ENCODE measurements around the gene PSMC3. TPM values are rescaled to one million over a fixed set of nuclear protein-coding genes. Genes with fewer than 3 reads are reported as not detected.

PSMC3 gene
- total RNA-seq, 1 experiment from 2014 or later, result 275 TPM

GRCh38 chr11:47436726-47437125, 10.5 kb upstream of the PSMC3 start:
- Histone ChIP-seq H3K36me3 (ENCODE audit: low read depth, low read length) (no peaks in the 10 kb centered on the region), H3K4me3 (ENCODE audit: low read length) (no peak overlapping the region), H3K4me1 (ENCODE audit: insufficient read depth, low read length) (no peaks in the 10 kb centered on the region), H3K9ac (ENCODE audit: low read length) (no peak overlapping the region), H3K4me2 (ENCODE audit: low read length) (no peak overlapping the region), H3K9me3 (ENCODE audit: low read length) (no peaks in the 10 kb centered on the region), H3F3A (ENCODE audit: low read length, unreplicated experiment) (no peaks in the 10 kb centered on the region), H3K9me2 (replicated peaks; ENCODE audit: low read length) (no peaks in the 10 kb centered on the region), H4K20me1 (ENCODE audit: low read length) (no peaks in the 10 kb centered on the region), H3K27ac (ENCODE audit: low read length) (no peak overlapping the region), H3K79me2 (ENCODE audit: low read length) (no peaks in the 10 kb centered on the region), H3K27me3 (ENCODE audit: low read length) (no peaks in the 10 kb centered on the region), H2AFZ (ENCODE audit: low read length) (no peak overlapping the region)
- ATAC-seq (no peak), DNase-seq (no peak)
- no TSS peak for BruUV-seq (replicated peaks)
- intact Hi-C loops (cut with micrococcal nuclease), result no loop called here
- TF ChIP-seq EZH2phosphoT487 (IDR thresholded peaks at IDR 0.05; ENCODE audit: borderline replicate concordance, low read length), result no peak
- TF ChIP-seq CTCF (conservative IDR thresholded peaks at IDR 0.05; ENCODE audit: low read depth, low read length), result no peak
- no peak for TF ChIP-seq EZH2 (IDR thresholded peaks at IDR 0.05; ENCODE audit: low read length, unreplicated experiment)
- POLR2A ChIA-PET (ENCODE audit: unreplicated experiment), result no interaction called here
- CTCF ChIA-PET, result no interaction called here

GRCh38 chr11:47435687-47436086, 9.4 kb upstream of the PSMC3 start:
- DNase-seq (no peak), ATAC-seq (no peak)
- Histone ChIP-seq H3K9me2 (replicated peaks; ENCODE audit: low read length) (no peaks in the 10 kb centered on the region), H4K20me1 (ENCODE audit: low read length) (no peaks in the 10 kb centered on the region), H3K9me3 (ENCODE audit: low read length) (no peaks in the 10 kb centered on the region), H3K79me2 (ENCODE audit: low read length) (no peaks in the 10 kb centered on the region), H3K4me1 (ENCODE audit: insufficient read depth, low read length) (no peaks in the 10 kb centered on the region), H3K4me2 (ENCODE audit: low read length) (no peak overlapping the region), H3F3A (ENCODE audit: low read length, unreplicated experiment) (no peaks in the 10 kb centered on the region), H3K27me3 (ENCODE audit: low read length) (no peaks in the 10 kb centered on the region), H3K27ac (ENCODE audit: low read length) (no peak overlapping the region), H2AFZ (ENCODE audit: low read length) (no peak overlapping the region), H3K4me3 (ENCODE audit: low read length) (no peak overlapping the region), H3K9ac (ENCODE audit: low read length) (no peak overlapping the region), H3K36me3 (ENCODE audit: low read depth, low read length) (no peaks in the 10 kb centered on the region)
- intact Hi-C loops (cut with micrococcal nuclease), result no loop called here
- ChIA-PET CTCF (interaction anchor here (0.6 kb wide), 1 partner anchor 118 kb away, joined by 4 read pairs; no protein-coding TSS in a partner anchor), POLR2A (ENCODE audit: unreplicated experiment) (no interaction called here)
- BruUV-seq (replicated peaks), result no TSS peak
- TF ChIP-seq EZH2 (IDR thresholded peaks at IDR 0.05; ENCODE audit: low read length, unreplicated experiment) (no peak), CTCF (conservative IDR thresholded peaks at IDR 0.05; ENCODE audit: low read depth, low read length) (no peak)

- Histone ChIP-seq H3K4me3 (ENCODE audit: low read length) (no peak overlapping the region), H3K4me1 (ENCODE audit: insufficient read depth, low read length) (no peaks in the 10 kb centered on the region), H3K79me2 (ENCODE audit: low read length) (no peaks in the 10 kb centered on the region), H3K27ac (ENCODE audit: low read length) (no peak overlapping the region), H3K27me3 (ENCODE audit: low read length) (no peaks in the 10 kb centered on the region), H3K9me3 (ENCODE audit: low read length) (no peaks in the 10 kb centered on the region), H4K20me1 (ENCODE audit: low read length) (no peaks in the 10 kb centered on the region), H3K36me3 (ENCODE audit: low read depth, low read length) (no peaks in the 10 kb centered on the region), H3K4me2 (ENCODE audit: low read length) (no peak overlapping the region), H3K9ac (ENCODE audit: low read length) (no peak overlapping the region), H3F3A (ENCODE audit: low read length, unreplicated experiment) (no peaks in the 10 kb centered on the region), H3K9me2 (replicated peaks; ENCODE audit: low read length) (no peaks in the 10 kb centered on the region), H2AFZ (ENCODE audit: low read length) (no peak overlapping the region)
- intact Hi-C loops (cut with micrococcal nuclease), result no loop called here
- POLR2A ChIA-PET (ENCODE audit: unreplicated experiment), result no interaction called here
- ATAC-seq (peak; percentile 42; the same call in 1 of the 2 replicates), DNase-seq (no peak)
- no TSS peak for BruUV-seq (replicated peaks)
- CTCF ChIA-PET, result interaction anchor here (0.6 kb wide), 1 partner anchor 20 kb away, joined by 5 read pairs; no protein-coding TSS in a partner anchor
- no peak for TF ChIP-seq CTCF (conservative IDR thresholded peaks at IDR 0.05; ENCODE audit: low read depth, low read length)
- no peak for TF ChIP-seq EZH2 (IDR thresholded peaks at IDR 0.05; ENCODE audit: low read length, unreplicated experiment)
- TF ChIP-seq EZH2phosphoT487 (IDR thresholded peaks at IDR 0.05; ENCODE audit: borderline replicate concordance, low read length), result no peak
Observed at GRCh38 chr11:47434011-47434786, 8.0 kb upstream of the PSMC3 start.
